GM19193 (cell line): Measurements from ENCODE around the gene NCOA6.
A peak's percentile ranks its signal among the peaks of the same experiment; 100 is the strongest.

ENCODE experiments used
- POLR2A ChIP-seq: IDR thresholded peaks from 4 replicates; pipeline ENCODE4 v1.6.1; 2011; ENCODE audit not compliant: insufficient read depth, insufficient read length; ENCODE audit errors: extremely low read depth

NCOA6 gene

GRCh38 chr20:34706302-34706875 is 119.1 kb downstream of the NCOA6 start:
- no peak for TF ChIP-seq POLR2A

DNA sequence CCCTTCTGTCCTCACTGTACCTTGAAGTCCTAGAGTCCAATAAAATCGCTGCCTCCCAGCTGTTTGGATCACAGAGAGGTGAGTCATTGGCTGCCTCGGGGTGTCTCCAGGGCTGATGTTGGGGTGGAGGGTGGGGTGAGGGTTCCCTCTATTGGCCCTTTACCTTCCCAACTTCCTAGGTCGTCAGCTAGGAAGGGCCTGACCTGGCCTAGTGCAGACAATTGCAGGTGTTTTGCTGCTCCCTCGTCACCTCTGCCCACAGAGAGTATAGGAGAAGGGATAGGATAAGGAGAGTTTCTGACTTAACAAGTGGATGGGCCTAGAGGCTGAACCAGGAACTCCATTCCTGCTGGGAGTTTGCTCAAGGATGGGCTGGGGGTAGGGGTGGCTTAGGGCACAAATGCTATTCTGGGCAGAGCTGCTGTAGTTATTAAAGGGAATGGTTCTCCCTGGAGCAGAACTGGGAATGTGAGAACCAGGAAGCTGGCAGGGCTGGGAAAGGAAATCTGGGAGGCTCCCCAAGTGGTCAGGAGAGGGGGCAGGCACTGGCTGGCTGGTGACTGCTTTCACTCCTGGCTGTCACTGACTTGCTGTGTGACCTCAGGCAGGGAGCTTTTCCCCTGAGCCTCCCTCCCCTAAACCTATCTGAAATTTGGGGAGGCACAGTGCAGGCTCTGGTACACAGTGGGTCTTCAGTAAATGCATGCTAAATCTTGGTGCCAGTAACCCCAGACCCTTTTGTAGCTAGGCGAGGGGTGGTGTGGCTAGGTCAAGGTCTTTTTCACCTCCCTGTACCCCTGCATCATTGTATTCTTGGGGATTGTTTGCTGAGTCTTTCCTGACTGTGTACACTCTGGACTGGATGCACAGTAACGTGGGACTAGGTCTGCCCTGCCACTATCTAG is 119.8 kb downstream of the NCOA6 start:
- no peak for TF ChIP-seq POLR2A

- TF ChIP-seq POLR2A = no peak
Measured at GRCh38 chr20:34705008-34705396, 120.4 kb downstream of the NCOA6 start.

DNA sequence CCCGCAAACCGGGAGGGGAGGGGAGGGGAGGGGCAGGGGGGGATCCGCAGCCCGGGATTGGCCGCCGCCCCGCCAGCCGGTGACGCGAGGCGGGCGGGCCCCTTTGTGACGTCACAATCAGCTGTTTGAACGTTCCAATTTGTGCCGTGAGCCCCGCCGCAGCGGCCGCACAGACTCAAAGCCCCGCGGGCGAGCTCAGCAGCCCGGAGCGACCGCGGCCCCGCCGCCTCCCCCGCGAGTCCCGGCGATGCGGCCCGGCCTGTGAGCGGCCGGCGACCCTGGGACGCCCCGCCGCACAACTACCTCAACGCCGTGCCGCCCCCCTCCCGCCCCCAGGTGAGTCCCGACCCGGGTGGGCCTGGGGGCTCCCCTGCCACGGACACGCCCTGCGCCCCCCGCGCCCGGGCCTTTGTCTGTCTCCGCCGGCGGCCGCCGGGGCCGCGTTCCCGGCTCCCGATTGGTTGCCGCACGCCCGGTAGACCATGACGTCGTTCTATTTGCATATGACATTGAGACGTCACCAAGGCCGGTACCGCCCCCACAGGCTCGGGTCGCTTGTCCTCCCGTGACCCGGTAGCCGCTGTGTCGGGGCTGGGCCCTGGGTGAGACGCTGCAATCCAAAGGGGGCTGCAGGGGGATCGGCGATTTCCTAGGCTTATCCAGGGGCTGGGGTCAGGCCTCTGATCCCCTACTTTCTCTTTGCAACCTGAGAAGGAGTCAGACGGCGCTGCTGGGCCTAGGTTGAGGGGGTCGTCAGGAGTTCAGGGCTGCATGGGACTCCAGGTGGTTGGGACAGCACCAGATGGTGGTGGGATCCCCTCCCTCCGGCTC is 121.1 kb downstream of the NCOA6 start, which contains the start of gene TP53INP2:
TP53INP2 (plus strand) TSS at position 168 of the 831 bp plus-strand sequence. CDS start 4,396 bp downstream, outside the sequence.
- TF ChIP-seq POLR2A = peak; percentile 50

DNA sequence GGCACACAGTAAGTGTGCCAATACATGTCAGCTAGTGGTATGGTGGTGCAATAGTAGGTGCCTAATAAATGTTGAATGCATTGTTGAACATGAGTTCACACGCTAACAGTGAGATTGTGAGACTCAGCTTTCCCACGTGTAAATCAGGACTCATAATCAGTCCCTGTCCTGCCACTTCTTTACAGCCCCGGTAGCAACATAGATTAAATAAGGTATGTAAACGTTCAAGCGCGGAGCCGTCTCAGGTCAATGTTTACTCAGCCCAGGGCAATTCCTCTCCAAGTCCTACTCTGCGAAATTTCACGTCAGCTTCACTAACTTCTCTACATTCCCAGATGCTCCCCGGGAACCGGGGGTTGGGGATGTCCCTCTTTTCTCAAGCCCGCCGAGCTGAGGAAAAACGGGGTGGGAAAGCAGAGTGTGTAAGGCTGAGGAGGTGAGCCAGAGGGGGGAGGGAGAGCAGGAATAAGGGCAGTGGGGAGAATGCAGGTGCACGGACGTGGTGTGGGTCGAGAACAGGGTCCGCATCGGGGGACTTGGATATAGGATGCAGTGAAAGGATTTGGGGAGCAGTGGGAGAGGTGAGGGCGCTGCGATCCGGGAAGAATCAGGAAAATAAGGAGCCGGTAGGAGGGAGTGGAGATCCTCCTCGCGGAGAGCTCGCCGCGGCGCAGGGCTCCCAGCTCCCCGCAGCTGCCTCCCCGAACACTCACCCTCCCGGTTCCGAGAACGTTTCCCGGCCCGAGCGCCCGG is 121.9 kb downstream of the NCOA6 start:
- no peak for TF ChIP-seq POLR2A

DNA sequence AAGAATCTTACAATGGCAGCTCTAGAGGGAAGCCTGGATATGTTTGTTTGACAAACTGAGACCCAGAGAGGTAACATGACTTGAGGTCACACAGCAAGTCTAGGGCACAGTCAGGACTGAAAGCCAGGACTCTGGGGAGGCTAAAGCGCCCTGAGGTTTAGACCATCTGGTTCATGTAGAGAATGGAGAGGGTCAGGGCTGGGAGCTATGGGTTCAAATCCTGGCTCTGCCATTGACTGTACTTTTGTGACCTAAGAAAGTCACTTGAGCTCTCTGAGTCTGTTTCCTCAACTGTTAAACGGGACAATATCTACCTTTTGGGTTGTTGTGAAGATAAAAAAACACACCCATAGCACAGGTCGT is 122.4 kb downstream of the NCOA6 start:
- TF ChIP-seq POLR2A = no peak

- TF ChIP-seq POLR2A = no peak
Measured at GRCh38 chr20:34701405-34702085, 123.9 kb downstream of the NCOA6 start.

DNA sequence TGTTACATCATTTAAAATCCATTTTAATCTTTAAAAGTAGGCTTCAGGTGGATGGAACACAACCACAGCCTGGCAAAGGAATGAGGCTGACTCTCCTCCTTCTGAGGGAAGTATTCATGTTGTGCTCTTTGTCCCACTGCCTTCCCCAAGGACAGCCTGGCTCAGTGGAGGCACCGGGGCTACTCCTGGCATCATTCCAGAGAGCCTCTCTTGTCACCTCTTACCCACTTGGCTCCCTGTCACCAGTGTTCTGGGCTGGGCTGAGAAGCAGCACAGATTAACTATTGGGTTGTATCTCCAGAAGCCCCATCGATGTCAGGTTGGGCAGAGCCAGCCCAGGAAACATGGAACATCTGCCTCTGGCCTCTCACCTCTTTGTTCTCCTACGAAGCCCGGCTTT is 132.0 kb downstream of the NCOA6 start:
- TF ChIP-seq POLR2A = no peak

GRCh38 chr20:34691838-34692237 is 133.6 kb downstream of the NCOA6 start:
- no peak for TF ChIP-seq POLR2A

- no peak for TF ChIP-seq POLR2A
Measured at GRCh38 chr20:34689486-34689885, 136.0 kb downstream of the NCOA6 start.

DNA sequence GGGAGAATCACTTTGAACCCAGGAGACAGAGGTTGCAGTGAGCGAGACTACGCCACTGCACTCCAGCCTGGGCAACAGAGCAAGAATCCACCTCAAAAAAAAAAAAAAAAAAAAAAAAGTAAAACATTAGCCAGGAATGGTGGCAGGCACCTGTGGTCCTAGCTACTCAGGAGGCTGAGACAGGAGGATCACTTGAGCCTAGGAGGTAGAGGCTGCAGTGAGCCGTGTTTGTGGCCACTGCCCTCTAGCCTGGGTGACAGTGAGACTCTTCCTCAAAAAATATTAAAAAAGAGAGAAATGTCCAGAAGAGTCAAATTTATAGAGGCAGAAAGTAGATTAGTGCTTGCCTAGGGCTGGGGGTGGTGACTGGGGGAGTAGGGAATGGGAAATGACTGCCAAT is 141.8 kb downstream of the NCOA6 start:
- TF ChIP-seq POLR2A = no peak

GRCh38 chr20:34680586-34681175 is 144.8 kb downstream of the NCOA6 start:
- TF ChIP-seq POLR2A = no peak

DNA sequence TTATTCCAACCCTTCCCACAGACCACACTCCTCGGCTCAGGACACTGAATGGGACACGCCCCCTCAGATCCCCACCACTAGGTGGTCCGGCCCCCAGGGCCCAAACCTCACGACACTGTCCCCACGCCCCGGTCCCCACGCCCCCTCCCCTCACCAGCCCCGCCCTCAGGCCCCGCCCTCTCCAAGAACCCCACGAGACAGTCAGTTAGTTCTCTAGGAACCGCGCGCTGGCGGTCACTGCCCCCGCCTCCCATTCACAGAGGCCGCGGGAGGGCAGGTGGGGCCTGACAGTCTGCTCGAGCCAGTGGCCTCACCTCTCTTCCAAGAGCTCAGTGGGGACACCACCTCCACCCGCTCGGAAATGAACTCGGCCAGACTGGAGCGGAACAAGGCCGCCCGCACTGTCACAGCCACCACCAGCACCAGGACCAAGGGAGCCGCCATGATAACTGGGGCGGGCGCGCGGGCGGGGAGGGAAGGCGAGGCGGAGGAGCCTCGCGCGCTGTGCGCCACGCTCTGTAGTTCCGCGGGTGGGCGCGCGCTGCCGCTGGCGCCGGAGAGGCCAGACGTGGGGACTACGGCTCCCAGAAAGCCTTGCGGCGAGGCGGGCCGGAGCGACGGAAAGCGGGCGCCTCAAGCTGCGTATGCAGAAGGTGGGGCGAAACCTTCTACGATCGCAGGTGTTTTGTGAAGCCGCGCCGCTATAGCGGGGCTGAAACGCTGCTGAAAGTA is 148.6 kb downstream of the NCOA6 start, which contains the start of gene PIGU:
PIGU (minus strand) TSS at position 451 of the 732 bp plus-strand sequence; CDS start at position 444, 7 bp downstream.
- TF ChIP-seq POLR2A = peak; percentile 77

DNA sequence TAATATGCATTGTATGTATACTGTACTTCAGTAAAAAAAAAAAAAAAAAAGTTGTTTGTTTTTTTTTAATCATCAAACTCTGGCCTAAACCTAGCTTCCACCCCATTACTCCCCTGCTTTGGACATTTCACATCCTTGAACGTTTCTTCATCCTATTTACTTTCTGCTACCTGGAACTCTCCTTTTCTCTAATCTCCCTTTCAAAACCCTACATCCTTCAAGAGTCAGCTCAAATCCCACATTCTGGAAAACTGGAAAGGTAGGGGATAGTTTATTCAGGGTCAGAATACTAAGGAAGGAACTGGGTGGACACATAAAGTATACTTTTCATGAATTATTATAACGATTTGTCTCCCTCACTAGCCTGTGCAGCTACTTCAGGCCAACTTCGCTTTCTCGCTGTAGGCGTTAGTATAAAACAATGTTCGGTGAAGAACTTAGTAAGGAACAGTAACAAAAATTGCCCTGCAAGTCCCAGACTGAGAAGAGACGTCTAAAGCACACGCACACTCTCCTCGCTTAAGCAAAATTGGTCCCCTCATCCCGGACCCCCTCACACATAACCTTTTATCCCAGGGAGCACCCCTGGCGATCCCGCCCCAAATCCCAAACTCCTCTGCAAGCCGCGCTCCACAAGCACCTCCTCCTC is 149.3 kb downstream of the NCOA6 start:
- no peak for TF ChIP-seq POLR2A
